LHCN-M2 (cell line): Measurements from ENCODE around the gene RIPPLY3. TPM values are rescaled to one million over a fixed set of nuclear protein-coding genes. Genes with fewer than 3 reads are reported as not detected.
A peak's percentile ranks its signal among the peaks of the same experiment; 100 is the strongest.

Source experiments
- DNase-seq: peaks from one replicate; pipeline ENCODE4 v3.0.0-alpha.2; 2012; ENCODE audit warnings: low read depth
- polyA plus RNA-seq: library from polyadenylated mRNA; unstranded; fragments of >200 nt; gene quantifications from one replicate; pipeline ENCODE4 v1.2.1, GENCODE V29; 2012; ENCODE audit warnings: missing spikeins
- total RNA-seq: library from RNA; depleted of rRNA; stranded (reverse); fragments of >200 nt; gene quantifications from 2 replicates; pipeline ENCODE4 v1.2.3, GENCODE V29; 2014; rRNA removed

Gene RIPPLY3, protein sequence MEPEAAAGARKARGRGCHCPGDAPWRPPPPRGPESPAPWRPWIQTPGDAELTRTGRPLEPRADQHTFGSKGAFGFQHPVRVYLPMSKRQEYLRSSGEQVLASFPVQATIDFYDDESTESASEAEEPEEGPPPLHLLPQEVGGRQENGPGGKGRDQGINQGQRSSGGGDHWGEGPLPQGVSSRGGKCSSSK
- not detected in 2 replicates for total RNA-seq
- polyA plus RNA-seq: not detected

DNA sequence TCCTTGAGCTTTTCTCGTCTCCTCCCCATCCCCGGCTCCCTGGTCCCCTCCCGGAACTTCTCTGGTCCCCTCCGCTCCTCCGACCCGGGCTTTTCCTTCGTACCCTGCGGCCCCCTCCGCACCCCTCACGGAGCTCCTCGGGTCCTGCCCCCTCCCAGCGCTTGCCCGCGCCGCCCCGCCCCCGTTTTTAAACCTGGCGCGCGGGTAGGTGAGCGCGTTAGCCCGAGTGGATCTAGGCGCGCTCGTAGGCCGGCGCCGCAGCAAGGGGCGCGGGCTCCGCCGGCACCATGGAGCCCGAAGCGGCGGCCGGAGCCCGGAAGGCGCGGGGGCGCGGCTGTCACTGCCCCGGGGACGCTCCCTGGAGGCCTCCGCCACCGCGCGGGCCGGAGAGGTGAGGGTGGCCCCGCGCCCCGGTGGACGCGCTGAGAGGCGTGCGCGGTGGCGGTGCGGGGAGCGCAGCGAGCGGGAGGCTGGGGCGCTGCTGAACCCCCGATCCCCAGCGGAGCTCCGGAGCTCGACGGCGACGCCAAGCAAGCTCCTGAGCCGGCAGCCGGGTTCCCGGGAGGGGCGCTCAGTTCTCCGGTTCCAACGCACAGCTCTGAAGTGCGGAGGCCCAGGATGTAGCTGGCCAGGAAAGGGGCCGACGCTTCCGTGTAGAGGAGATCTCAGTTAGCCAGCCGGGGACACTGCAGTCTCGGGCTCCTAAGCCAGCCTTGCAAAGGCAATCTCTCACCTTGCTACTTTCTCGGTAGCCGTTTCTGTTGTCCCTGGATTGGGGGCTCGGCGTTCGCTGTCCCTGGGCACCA lies at the start of gene RIPPLY3:
Gene RIPPLY3, plus strand, starts transcription at position 217 of the 806 bp plus-strand sequence. Its CDS starts 71 bp downstream, at position 288.
- DNase-seq: no peak

DNA sequence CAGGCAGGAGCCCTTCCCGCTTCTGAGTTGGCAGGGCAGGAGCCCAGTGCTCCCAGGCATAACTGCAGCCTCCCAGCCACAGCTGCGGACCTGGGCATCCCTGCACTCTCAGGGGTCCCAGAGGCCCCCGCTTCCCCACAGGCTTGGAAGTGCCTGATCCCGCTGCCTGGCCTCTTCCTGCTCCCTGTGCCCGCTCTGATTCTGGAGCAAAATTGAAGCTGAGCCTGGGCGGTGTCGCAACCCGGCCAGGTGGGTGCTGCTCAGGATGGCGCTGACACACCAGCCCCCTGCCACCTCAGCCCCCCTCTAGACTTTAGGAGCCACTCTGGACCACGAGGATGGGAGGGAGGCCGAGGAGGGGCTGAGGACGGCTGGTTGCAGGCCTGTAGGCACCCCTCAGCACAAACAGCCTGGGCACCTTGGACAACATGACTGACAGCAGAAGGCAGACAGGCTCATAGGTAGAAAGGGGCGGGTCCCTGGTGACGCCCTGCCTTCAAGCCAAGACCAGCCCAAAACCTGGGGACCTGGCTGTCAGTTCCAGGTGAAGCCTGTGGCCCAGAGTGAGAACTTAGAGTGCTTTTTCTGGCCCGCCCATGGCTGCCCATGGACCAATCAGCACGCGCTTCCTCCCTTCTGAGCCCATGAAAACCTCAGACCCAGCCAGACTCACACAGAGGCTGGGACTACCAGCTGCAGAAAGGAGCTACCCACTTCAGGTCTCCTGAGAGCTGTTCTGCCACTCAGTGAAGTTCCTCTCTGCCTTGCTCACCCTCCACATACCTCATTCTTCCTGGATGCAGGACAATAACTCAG lies 47.3 kb upstream of the RIPPLY3 start:
- no peak for DNase-seq

- no peak for DNase-seq
These were observed 45.7 kb upstream of the RIPPLY3 start for GRCh38 chr21:36960676-36961284.

GRCh38 chr21:36962098-36962780 lies 44.3 kb upstream of the RIPPLY3 start:
- no peak for DNase-seq

- DNase-seq: no peak
These were observed 42.1 kb upstream of the RIPPLY3 start for GRCh38 chr21:36964398-36964797.

GRCh38 chr21:36964827-36965719 lies 41.4 kb upstream of the RIPPLY3 start:
- DNase-seq: no peak

GRCh38 chr21:36965720-36966065 lies 40.8 kb upstream of the RIPPLY3 start:
- no peak for DNase-seq

DNA sequence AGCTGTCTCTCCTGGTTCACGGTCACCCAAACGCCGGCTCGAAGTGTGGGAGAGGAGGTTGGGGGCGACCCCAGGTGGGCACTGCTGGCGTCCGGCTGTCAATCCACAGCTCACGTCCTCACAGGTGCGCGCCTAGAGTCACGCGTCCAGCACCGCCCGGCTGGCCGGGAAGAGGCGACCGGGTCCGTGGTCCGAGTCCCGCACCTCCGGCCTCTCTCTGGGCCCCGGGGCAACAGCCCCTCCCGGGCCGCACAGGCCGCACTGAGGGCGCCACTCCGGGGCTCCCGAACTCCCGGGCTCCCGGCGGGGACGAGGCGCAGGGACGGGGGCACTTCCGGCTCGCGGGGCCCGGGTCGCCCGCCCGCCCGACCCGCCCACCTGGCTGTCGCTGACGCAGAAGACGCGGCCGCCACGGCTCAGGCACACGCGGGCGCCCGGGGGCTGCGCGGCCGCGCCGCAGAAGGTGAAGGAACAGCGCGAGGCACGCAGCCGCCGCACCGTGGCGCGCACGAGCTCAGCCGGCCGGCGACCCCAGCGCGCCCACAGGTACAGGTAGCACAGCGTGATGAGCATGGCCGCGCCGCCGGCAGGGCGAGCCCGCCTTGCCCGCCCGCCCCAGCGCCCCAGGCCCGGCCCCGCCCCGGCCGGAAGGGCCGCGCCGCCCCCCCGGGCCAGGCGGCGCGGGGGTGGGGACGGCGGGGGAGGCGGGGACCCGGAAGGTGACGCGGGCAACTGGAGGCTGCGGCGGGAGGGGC lies 40.3 kb upstream of the RIPPLY3 start, which contains the start of gene HLCS:
Gene HLCS, minus strand, starts transcription at position 604 of the 755 bp plus-strand sequence. Its CDS starts 31 bp downstream, at position 573.
- peak; percentile 40 for DNase-seq

DNA sequence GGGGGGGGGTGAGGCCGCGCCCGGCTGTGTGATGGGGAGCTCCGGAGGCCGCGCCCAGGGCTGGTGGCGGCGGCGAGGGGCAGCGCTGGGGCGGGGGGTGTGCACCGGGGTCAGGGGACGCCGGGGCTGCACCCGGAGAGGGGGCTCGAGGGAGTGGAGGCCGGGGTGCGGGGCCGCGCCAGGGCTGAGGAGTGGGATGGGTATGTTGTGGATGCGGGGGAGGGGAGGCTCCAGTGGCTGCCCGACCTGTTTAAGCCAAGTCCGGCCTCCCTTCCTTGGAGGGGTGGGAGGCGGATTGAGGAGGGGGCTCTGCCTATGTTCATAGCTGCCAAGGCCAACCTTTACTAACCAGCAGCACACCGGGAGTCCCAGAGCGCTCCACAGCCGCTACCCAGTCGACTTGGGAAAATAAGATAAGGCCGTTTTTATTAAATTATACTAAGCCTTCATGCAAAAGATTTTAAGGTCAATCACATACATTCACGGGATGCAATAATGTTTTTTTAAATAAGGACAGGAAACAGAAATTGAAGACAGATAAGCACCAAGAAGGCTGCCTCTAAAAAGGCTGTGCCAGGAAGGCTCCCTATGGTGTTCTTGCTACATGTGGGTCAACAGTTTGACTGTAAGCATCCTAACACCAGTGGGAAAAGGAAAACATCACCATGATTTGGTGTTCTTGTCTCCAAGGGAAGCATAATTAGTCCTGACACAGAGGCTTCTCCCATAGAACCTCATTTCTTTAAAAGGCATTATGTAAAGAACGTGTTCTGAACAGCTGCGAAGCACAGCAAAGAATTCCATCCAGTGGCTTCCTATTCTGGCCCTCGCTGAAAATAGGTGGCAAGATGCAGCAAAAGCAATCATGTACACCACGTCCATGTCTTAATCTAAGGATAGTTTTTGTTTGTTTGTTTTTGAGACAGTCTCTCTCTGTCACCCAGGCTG lies 39.4 kb upstream of the RIPPLY3 start:
- peak; percentile 23 for DNase-seq

- no peak for DNase-seq
These were observed 38.1 kb upstream of the RIPPLY3 start for GRCh38 chr21:36968414-36968813.

DNA sequence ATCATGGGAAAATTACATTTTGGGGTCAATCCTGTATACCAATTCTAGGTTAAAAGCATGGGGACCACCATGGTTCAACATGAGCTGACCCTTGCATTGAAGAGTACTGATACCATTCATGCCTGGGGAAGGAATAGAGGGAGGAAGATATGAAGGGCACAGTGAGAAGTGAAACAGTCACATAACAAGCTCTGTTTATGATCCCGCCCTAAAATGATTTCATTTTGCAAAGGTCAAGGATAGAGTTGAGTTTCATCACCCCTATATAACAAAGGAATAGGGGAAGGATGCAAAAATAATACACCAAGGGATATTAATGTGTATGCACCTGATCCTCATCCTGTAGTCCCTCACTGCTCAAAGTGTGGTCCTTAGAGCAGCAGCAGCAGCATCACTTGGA lies 37.5 kb upstream of the RIPPLY3 start:
- DNase-seq: no peak

DNA sequence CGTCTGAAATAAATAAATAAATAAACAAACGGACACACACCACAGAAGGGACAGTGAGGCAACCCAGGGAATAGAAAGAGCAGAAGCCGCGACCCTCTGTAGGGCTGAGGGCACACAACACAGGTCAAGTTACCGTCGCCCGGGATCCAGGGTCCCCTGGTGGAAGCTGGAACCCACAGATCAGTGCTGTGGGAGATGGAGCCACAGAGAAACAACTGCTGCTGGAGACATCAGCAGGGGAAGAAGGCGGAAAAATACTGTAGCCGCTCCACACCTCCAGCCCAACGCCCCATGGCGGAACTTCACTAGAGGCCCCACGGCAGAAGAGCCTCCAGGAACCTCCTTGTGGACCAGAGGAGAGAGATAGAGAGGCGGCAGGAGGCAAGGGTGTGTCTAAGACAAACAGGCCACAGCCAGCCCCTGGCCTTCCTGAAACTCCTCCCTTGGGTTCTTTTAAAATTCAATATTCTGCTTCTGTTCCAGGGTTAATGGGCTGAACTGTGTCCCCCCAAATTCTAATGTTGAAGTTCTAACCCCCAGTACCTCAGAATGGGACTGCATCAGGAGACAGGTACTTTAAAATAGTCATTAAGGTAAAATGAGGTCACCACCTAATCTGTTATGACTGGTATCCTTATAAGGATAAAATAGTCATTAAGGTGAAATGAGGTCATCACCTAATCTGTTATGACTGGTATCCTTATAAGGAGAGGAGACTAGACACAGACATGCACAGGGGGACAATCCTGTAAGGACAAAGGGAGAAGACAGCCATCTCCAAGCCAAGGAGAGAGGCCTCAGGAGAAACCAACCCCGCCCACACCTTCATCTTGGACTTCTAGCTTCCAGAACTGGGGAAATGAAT lies 32.3 kb upstream of the RIPPLY3 start:
- no peak for DNase-seq

GRCh38 chr21:36974851-36975192 lies 31.7 kb upstream of the RIPPLY3 start:
- no peak for DNase-seq

GRCh38 chr21:36976228-36976861 lies 30.2 kb upstream of the RIPPLY3 start:
- DNase-seq: no peak

DNA sequence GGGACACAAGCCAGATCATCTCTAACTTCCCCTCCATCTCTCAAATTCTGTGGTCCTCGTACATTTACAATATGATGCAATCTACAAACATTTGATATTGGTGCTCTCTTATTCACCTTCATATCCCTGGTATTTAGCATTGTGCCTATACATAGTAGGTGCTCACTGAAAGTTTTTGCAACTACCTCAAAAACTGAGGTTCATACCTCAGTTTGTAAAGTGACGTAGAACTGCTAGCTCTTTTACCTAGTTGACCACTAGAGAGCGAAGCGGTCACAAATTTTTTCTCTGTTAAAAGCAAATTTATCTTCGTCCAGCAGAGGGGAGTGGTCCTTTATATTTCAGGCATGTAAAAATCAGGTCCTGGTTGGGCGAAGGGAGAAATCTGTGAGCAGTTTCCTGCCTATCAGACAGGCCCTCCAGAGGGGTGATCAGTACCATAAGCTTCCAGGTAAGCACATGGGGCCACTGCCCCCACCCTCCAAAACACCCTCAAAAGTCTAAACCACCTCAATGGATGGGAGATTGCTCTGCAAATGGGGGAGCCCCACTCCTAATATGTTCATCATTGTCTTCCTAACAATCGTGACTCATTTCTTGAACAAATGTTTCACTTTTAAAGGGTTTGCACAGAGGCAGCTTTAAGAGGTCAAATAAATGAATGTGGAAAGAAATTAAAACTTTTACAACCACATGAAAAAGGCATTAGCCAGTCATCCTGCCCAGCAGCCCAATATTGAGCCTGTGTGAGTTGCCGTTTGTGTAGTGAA lies 29.4 kb upstream of the RIPPLY3 start:
- DNase-seq: peak; percentile 72
